HL-60 (cell line): Measurements from ENCODE around the gene CYP4F2.
"Not testable (repeated sequence)": the region's sequence is repeated elsewhere in the genome, so short reads cannot be mapped to it uniquely, and the experiment has no call there.

Source experiments
- DNase-seq, 2 experiments: peaks; one replicate each; pipeline ENCODE4 v3.0.0-alpha.2; 2010 to 2020; ENCODE audit warnings: low read depth in 1 of 2, low spot score in 1 of 2
- H3K27ac ChIP-seq: fragments of 250-450 bp; sonication (Bioruptor Pico); replicated peaks from 2 replicates; pipeline ENCODE4 v1.5.1; 2020; ENCODE audit warnings: mild to moderate bottlenecking, moderate library complexity
- H3K27me3 ChIP-seq: fragments of 250-450 bp; sonication (Bioruptor Pico); 2 replicates; pipeline ENCODE4 v1.5.1; 2021; ENCODE audit warnings: mild to moderate bottlenecking, moderate library complexity; ENCODE audit not compliant: insufficient read depth, poor library complexity, severe bottlenecking
- H3K4me3 ChIP-seq: replicated peaks from 2 replicates; pipeline ENCODE4 v1.5.1; 2011; ENCODE audit warnings: mild to moderate bottlenecking, control low read depth, low read length; ENCODE audit not compliant: insufficient read depth
- GABPA ChIP-seq: IDR thresholded peaks from 2 replicates; pipeline ENCODE4 v1.6.1; 2012; ENCODE audit warnings: low read depth
- POLR2AphosphoS5 ChIP-seq: IDR thresholded peaks from 2 replicates; pipeline ENCODE4 v1.6.1; 2012; ENCODE audit warnings: low read depth
- SPI1 ChIP-seq: IDR thresholded peaks from 2 replicates; pipeline ENCODE4 v1.6.1; 2012; ENCODE audit warnings: low read depth, mild to moderate bottlenecking, borderline replicate concordance
- TF ChIP-seq, protein P1 (sequence below): IDR thresholded peaks from 2 replicates; pipeline ENCODE4 v1.6.1; 2012; ENCODE audit warnings: low read depth; ENCODE audit not compliant: insufficient replicate concordance
- TF ChIP-seq, protein P2 (sequence below): IDR thresholded peaks from one replicate; pipeline ENCODE4 v1.5.1; 2011; ENCODE audit warnings: low read length, control low read depth, inconsistent platforms; ENCODE audit not compliant: insufficient read depth

The CYP4F2 gene

GRCh38 chr19:15843203-15843893 is 54.5 kb downstream of the CYP4F2 start:
- no peak for TF ChIP-seq POLR2AphosphoS5
- Histone ChIP-seq H3K27me3 (no peaks in the 10 kb centered on the region), H3K4me3 (no peak overlapping the region), H3K27ac (no peak overlapping the region; the same call in 1 of the 2 replicates)
- DNase-seq: no peak

- DNase-seq: no peak
- TF ChIP-seq, protein P1, sequence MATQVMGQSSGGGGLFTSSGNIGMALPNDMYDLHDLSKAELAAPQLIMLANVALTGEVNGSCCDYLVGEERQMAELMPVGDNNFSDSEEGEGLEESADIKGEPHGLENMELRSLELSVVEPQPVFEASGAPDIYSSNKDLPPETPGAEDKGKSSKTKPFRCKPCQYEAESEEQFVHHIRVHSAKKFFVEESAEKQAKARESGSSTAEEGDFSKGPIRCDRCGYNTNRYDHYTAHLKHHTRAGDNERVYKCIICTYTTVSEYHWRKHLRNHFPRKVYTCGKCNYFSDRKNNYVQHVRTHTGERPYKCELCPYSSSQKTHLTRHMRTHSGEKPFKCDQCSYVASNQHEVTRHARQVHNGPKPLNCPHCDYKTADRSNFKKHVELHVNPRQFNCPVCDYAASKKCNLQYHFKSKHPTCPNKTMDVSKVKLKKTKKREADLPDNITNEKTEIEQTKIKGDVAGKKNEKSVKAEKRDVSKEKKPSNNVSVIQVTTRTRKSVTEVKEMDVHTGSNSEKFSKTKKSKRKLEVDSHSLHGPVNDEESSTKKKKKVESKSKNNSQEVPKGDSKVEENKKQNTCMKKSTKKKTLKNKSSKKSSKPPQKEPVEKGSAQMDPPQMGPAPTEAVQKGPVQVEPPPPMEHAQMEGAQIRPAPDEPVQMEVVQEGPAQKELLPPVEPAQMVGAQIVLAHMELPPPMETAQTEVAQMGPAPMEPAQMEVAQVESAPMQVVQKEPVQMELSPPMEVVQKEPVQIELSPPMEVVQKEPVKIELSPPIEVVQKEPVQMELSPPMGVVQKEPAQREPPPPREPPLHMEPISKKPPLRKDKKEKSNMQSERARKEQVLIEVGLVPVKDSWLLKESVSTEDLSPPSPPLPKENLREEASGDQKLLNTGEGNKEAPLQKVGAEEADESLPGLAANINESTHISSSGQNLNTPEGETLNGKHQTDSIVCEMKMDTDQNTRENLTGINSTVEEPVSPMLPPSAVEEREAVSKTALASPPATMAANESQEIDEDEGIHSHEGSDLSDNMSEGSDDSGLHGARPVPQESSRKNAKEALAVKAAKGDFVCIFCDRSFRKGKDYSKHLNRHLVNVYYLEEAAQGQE: no peak
- TF ChIP-seq SPI1 (no peak), POLR2AphosphoS5 (no peak), GABPA (no peak)
- TF ChIP-seq, protein P2, sequence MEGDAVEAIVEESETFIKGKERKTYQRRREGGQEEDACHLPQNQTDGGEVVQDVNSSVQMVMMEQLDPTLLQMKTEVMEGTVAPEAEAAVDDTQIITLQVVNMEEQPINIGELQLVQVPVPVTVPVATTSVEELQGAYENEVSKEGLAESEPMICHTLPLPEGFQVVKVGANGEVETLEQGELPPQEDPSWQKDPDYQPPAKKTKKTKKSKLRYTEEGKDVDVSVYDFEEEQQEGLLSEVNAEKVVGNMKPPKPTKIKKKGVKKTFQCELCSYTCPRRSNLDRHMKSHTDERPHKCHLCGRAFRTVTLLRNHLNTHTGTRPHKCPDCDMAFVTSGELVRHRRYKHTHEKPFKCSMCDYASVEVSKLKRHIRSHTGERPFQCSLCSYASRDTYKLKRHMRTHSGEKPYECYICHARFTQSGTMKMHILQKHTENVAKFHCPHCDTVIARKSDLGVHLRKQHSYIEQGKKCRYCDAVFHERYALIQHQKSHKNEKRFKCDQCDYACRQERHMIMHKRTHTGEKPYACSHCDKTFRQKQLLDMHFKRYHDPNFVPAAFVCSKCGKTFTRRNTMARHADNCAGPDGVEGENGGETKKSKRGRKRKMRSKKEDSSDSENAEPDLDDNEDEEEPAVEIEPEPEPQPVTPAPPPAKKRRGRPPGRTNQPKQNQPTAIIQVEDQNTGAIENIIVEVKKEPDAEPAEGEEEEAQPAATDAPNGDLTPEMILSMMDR: no peak
- Histone ChIP-seq H3K27me3 (no peaks in the 10 kb centered on the region), H3K4me3 (no peak overlapping the region), H3K27ac (no peak overlapping the region)
Measured at GRCh38 chr19:15841875-15842569, 55.9 kb downstream of the CYP4F2 start.

DNA sequence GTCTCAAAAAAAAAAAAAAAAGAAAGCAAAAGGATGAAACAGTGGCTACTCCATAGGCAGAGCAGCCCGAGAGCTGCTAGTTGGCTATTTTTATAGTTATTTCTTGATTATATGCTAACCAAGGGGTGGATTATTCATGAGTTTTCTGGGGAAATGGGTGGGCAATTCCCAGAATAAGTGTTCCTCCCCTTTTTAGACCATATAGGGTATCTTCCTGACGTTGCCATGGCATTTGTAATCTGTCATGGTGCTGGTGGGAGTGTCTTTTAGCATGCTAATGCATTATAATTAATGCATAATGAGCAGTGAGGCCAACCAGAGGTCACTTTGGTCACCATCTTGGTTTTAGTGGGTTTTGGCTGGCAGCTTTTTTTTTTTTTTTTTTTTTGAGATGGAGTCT is 57.0 kb downstream of the CYP4F2 start:
- no peak overlapping the region for H3K27ac ChIP-seq
- no peak for DNase-seq
- TF ChIP-seq, protein P1: no peak
- TF ChIP-seq POLR2AphosphoS5 (no peak), GABPA (no peak), SPI1 (no peak)
- TF ChIP-seq, protein P2: no peak
- no peaks in the 10 kb centered on the region for H3K27me3 ChIP-seq
- H3K4me3 ChIP-seq: no peak overlapping the region

DNA sequence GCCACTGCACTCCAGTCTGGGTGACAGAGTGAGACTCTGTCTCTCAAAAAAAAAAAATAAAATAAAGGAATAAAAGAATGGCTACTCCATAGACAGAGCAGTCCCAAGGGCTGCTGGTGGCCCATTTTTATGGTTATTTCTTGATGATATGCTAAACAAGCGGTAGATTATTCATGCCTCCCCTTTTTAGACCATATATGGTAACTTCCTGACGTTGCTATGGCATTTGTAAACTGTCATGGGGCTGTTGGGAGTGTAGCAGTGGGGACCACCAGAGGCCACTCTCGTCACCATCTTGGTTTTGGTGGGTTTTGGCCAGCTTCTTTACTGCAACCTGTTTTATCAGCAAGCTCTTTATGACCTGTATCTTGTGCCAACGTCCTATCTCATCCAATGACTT is 58.0 kb downstream of the CYP4F2 start:
- H3K27me3 ChIP-seq, H3K4me3 ChIP-seq, H3K27ac ChIP-seq, DNase-seq: not testable (repeated sequence)
